ENCODE results near the gene ARSA.
"Not testable (repeated sequence)": the region's sequence is repeated elsewhere in the genome, so short reads cannot be mapped to it uniquely, and the experiment has no call there.

The ARSA gene

GRCh38 chr22:50656122-50657070, 28.4 kb upstream of the ARSA start:
- DNase-seq, result no peak
- intact Hi-C loops (cut with DNase I), result no loop called here

- intact Hi-C loops (cut with DNase I); DNase-seq: not testable (repeated sequence)
These were observed 26.7 kb upstream of the ARSA start for GRCh38 chr22:50654664-50655063.

GRCh38 chr22:50653256-50653655, 25.3 kb upstream of the ARSA start:
- intact Hi-C loops (cut with DNase I), result no loop called here

GRCh38 chr22:50643821-50644101, 15.8 kb upstream of the ARSA start:
- intact Hi-C loops (cut with DNase I); DNase-seq: not testable (repeated sequence)

More at GRCh38 chr22:50653256-50653655, 25.3 kb upstream of the ARSA start:
- no peak for DNase-seq

GRCh38 chr22:50643021-50643820, 15.3 kb upstream of the ARSA start:
- DNase-seq; intact Hi-C loops (cut with DNase I): not testable (repeated sequence)

GRCh38 chr22:50641696-50642607, 14.0 kb upstream of the ARSA start:
- peak in 8 of 10 donors; percentile 29 to 90 (median 44) for DNase-seq
- intact Hi-C loops (cut with DNase I), result no loop called here

GRCh38 chr22:50640857-50641647, 13.1 kb upstream of the ARSA start:
- intact Hi-C loops (cut with DNase I), result no loop called here

GRCh38 chr22:50640296-50640695, 12.3 kb upstream of the ARSA start:
- not testable (repeated sequence) for DNase-seq

More at GRCh38 chr22:50640857-50641647, 13.1 kb upstream of the ARSA start:
- no peak for DNase-seq

GRCh38 chr22:50635591-50635990, 7.6 kb upstream of the ARSA start:
- intact Hi-C loops (cut with DNase I), result no loop called here
- no peak for DNase-seq

More at GRCh38 chr22:50640296-50640695, 12.3 kb upstream of the ARSA start:
- intact Hi-C loops (cut with DNase I), result not testable (repeated sequence)

- no peak for DNase-seq
- intact Hi-C loops (cut with DNase I), result no loop called here
These were observed 5.8 kb upstream of the ARSA start for GRCh38 chr22:50633771-50634170.

- DNase-seq, result no peak
- intact Hi-C loops (cut with DNase I), result no loop called here
These were observed 5.1 kb upstream of the ARSA start for GRCh38 chr22:50633086-50633485.

- intact Hi-C loops (cut with DNase I), result no loop called here
- DNase-seq, result no peak
These were observed 2.4 kb upstream of the ARSA start for GRCh38 chr22:50630376-50630775.

GRCh38 chr22:50628543-50629134, 687 bp upstream of the ARSA start:
- no peak for DNase-seq
- intact Hi-C loops (cut with DNase I), result loop anchor here (5.0 kb wide), 1 partner anchor 69 kb away; no protein-coding TSS in a partner anchor

GRCh38 chr22:50626850-50627641, 906 bp downstream of the ARSA start:
- intact Hi-C loops (cut with DNase I), result loop anchor here (5.0 kb wide), 1 partner anchor 70 kb away; no protein-coding TSS in a partner anchor
- DNase-seq, result peak in 1 of 10 donors; percentile 71

- intact Hi-C loops (cut with DNase I), result loop anchor here (5.0 kb wide), 1 partner anchor 71 kb away; no protein-coding TSS in a partner anchor
- DNase-seq, result no peak
These were observed 1.6 kb downstream of the ARSA start for GRCh38 chr22:50626314-50626849.

GRCh38 chr22:50625568-50626313, 2.2 kb downstream of the ARSA start:
- intact Hi-C loops (cut with DNase I), result loop anchor here (5.0 kb wide), 1 partner anchor 72 kb away; no protein-coding TSS in a partner anchor
- peak in 1 of 10 donors; percentile 59 for DNase-seq

- peak in 1 of 10 donors; percentile 46 for DNase-seq
- intact Hi-C loops (cut with DNase I), result loop anchor here (5.0 kb wide), 1 partner anchor 72 kb away; no protein-coding TSS in a partner anchor
These were observed 2.8 kb downstream of the ARSA start for GRCh38 chr22:50625131-50625567.
